ENCODE data around the gene AMOTL2. TPM values are rescaled to one million over a fixed set of nuclear protein-coding genes. Genes with fewer than 3 reads are reported as not detected.
A peak's percentile ranks its signal among the peaks of the same experiment; 100 is the strongest.

The AMOTL2 gene
- total and polyA plus RNA-seq, 2 donors (not counting 3 experiments of a cell fraction or from before 2014, with no cell fraction given), result 130 to 145 TPM

GRCh38 chr3:134326760-134327593 lies 47.3 kb downstream of the AMOTL2 start:
- Histone ChIP-seq H3K9me3 (replicated peaks; ENCODE audit: control insufficient read depth, insufficient read depth, low read length) (no peaks in the 10 kb centered on the region), H3K9ac (replicated peaks; ENCODE audit: extremely low read depth, insufficient read depth, low read length) (peak overlapping the region; percentile 0), H3K27ac (ENCODE audit: insufficient read depth, low read depth, low read length) (peak overlapping the region; percentile 67), H4K20me1 (replicated peaks; ENCODE audit: control insufficient read depth, extremely low read depth, insufficient read depth, low read length) (no peaks in the 10 kb centered on the region), H3K36me3 (ENCODE audit: control insufficient read depth in 2 of 2, extremely low read depth in 1 of 2, insufficient read depth in 2 of 2, low read length in 2 of 2) (no peaks in the 10 kb centered on the region), H2AFZ (ENCODE audit: low read depth, low read length) (peak overlapping the region; percentile 45), H3K4me3 (replicated peaks in 1 of 3; ENCODE audit: insufficient read depth in 1 of 3, low read depth in 1 of 3, low read length in 3 of 3) (no peak overlapping the region), H3K4me1 (ENCODE audit: control insufficient read depth, extremely low read depth, insufficient read depth, low read length) (peaks cover 31% of the 10 kb centered on the region), H3K27me3 (ENCODE audit: control insufficient read depth in 2 of 2, insufficient read depth in 2 of 2, low read length in 2 of 2) (no peaks in the 10 kb centered on the region), H3K9me1 (replicated peaks; ENCODE audit: control insufficient read depth, extremely low read depth, insufficient read depth, low read length) (no peaks in the 10 kb centered on the region), H3K4me2 (ENCODE audit: insufficient read depth, low read length) (peak overlapping the region; percentile 14), H3K79me2 (ENCODE audit: control insufficient read depth, insufficient read depth, low read length) (no peaks in the 10 kb centered on the region)
- intact Hi-C loops (cut with micrococcal nuclease), result loop anchor here (1.0 to 2.0 kb wide), 2 partner anchors 12 to 38 kb away; no protein-coding TSS in a partner anchor
- POLR2A ChIA-PET, result interaction anchor here (1.0 kb wide), 1 partner anchor 12 kb away, joined by 3 read pairs; no protein-coding TSS in a partner anchor
- peak; percentile 83 for FAIRE-seq
- CTCF ChIA-PET, result interaction anchor here (1.8 to 2.1 kb wide), 2 partner anchors 37 to 146 kb away, joined by 6 to 7 read pairs; no protein-coding TSS in a partner anchor
- dilution Hi-C loops (cut with MboI; ENCODE audit: extremely low pct_ligation_motif_present, low sequenced_read_pairs), result no loop called here
- no peak for TF ChIP-seq POLR2AphosphoS5 (IDR thresholded peaks at IDR 0.05; ENCODE audit: insufficient read depth, low read depth, low read length)
- no peak for TF ChIP-seq MYC (IDR thresholded peaks at IDR 0.05; ENCODE audit: low read depth, low read length)
- TF ChIP-seq POLR2A (IDR thresholded peaks at IDR 0.05; ENCODE audit: low read depth, low read length), result no peak
- TF ChIP-seq EZH2 (IDR thresholded peaks at IDR 0.05; ENCODE audit: borderline replicate concordance, low read depth, low read length, severe bottlenecking), result no peak
- no peak for TF ChIP-seq CTCF (IDR thresholded peaks at IDR 0.05; ENCODE audit: extremely low read depth in 1 of 2, insufficient read depth in 1 of 2, low read depth in 1 of 2, low read length in 2 of 2)
- BruUV-seq (replicated peaks), result no TSS peak
- DNase-seq (ENCODE audit: low read depth, low spot score), result peak; percentile 60

Data from endothelial cell of umbilical vein (primary cell).